ENCODE results near the gene DPP9. TPM values are rescaled to one million over a fixed set of nuclear protein-coding genes. Genes with fewer than 3 reads are reported as not detected.
"Not testable (repeated sequence)": the region's sequence is repeated elsewhere in the genome, so short reads cannot be mapped to it uniquely, and the experiment has no call there.

DPP9 gene
- total RNA-seq, 1 donor from 2014 or later, result 111 TPM

- intact Hi-C loops (cut with micrococcal nuclease), result no loop called here
- Mint-ChIP-seq H3K4me1 (no peaks in the 10 kb centered on the region), H3K9me3 (no peaks in the 10 kb centered on the region), H3K36me3 (ENCODE audit: low read depth) (peaks cover 68% of the 10 kb centered on the region), H3K4me3 (no peak overlapping the region), H3K27me3 (no peaks in the 10 kb centered on the region), H3K27ac (no peak overlapping the region)
- DNase-seq, result no peak
- ChIA-PET CTCF (no interaction called here), POLR2A (interaction anchor here (0.7 kb wide), 1 partner anchor 1819 kb away, joined by 9 read pairs; no protein-coding TSS in a partner anchor)
- ATAC-seq (ENCODE audit: low read depth), result no peak
- no peak for TF ChIP-seq CTCF (IDR thresholded peaks at IDR 0.05)
These were observed 41.0 kb downstream of the DPP9 start for GRCh38 chr19:4682417-4683200.

DNA sequence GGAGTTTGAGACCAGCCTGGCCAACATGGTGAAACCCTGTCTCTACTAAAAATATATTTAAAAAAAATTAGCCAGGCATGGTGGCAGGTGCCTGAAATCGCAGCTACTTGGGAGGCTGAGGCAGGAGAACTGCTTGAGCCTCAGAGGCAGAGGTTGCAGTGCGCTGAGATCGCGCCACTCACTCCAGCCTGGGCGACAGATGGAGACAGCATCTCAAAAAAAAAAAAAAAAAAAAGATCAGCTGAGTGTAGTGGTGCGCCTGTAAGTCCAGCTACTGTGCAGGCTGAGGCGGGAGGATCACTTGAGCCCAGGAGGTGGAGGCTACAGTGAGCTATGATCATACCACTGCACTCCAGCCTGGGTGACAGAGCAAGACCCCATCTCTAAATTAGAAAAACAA, 43.6 kb downstream of the DPP9 start:
- H3K4me3 Mint-ChIP-seq; intact Hi-C loops (cut with micrococcal nuclease); CTCF ChIA-PET; H3K27ac Mint-ChIP-seq; H3K27me3 Mint-ChIP-seq; H3K9me3 Mint-ChIP-seq; H3K4me1 Mint-ChIP-seq; ATAC-seq (ENCODE audit: low read depth); DNase-seq: not testable (repeated sequence)
- H3K36me3 Mint-ChIP-seq (ENCODE audit: low read depth), result peaks cover 63% of the 10 kb centered on the region
- POLR2A ChIA-PET, result interaction anchor here (0.6 kb wide), 1 partner anchor 249 kb away, joined by 4 read pairs; no protein-coding TSS in a partner anchor

DNA sequence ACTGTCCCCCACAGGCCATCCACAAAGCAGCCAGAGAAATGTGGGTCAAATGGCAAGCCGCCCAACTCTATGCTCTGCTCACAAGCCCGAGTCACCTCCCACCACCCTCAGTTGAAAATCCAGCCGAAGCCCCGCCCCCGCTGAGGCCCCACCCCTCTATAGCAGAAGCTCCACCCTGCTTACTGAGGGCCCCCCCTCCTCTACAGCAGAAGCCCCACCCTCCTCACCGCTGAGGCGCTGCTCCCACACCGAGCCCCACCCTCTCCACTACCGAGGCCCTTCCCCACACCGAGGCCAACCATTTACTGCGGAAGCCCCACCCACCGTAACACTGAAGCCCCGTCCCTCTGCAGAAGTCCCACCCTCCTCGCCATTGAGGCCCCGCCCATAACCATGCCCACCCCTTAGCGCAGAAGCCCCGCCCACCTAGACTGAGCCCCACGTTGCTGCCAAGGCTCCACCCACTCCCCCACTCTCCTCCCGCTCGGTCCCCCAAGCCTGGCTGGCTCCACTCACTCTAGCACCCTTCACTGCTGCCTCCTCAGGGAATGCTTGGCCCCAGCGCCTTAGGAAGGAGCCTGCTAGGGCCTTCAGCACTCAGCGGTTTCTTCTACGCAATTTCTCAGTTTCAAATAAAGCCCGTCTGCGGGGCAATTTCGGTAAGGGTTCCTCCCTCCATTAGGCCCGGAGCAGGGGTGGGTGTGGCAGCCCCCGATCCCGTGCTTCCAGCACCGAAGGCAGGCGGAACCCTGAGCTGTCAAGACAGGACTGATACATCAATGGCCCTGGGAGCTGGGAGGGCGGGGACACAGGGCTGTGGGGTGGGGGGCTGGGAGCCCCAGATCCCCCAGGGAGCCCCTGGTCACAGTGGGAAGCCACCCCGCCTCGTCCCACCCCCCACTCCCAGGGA, 44.5 kb downstream of the DPP9 start:
- Mint-ChIP-seq H3K4me1 (no peaks in the 10 kb centered on the region), H3K27me3 (no peaks in the 10 kb centered on the region), H3K27ac (no peak overlapping the region), H3K36me3 (ENCODE audit: low read depth) (peaks cover 60% of the 10 kb centered on the region), H3K4me3 (no peak overlapping the region), H3K9me3 (no peaks in the 10 kb centered on the region)
- intact Hi-C loops (cut with micrococcal nuclease), result no loop called here
- POLR2A ChIA-PET, result no interaction called here
- DNase-seq (no peak), ATAC-seq (ENCODE audit: low read depth) (peak; percentile 59)
- CTCF ChIA-PET, result no interaction called here
- TF ChIP-seq CTCF (IDR thresholded peaks at IDR 0.05), result no peak

- H3K9me3 Mint-ChIP-seq, result no peaks in the 10 kb centered on the region
- H3K4me1 Mint-ChIP-seq, result no peaks in the 10 kb centered on the region
- no peaks in the 10 kb centered on the region for H3K27me3 Mint-ChIP-seq
- TF ChIP-seq CTCF (IDR thresholded peaks at IDR 0.05), result no peak
- ChIA-PET CTCF (interaction anchor here (0.7 kb wide), 1 partner anchor 41 kb away, joined by 3 read pairs; no protein-coding TSS in a partner anchor), POLR2A (no interaction called here)
- H3K27ac Mint-ChIP-seq, result no peak overlapping the region
- no peak for DNase-seq
- no peak overlapping the region for H3K4me3 Mint-ChIP-seq
- intact Hi-C loops (cut with micrococcal nuclease), result no loop called here
- ATAC-seq (ENCODE audit: low read depth), result no peak
- H3K36me3 Mint-ChIP-seq (ENCODE audit: low read depth), result peaks cover 50% of the 10 kb centered on the region
These were observed 46.5 kb downstream of the DPP9 start for GRCh38 chr19:4676955-4677731.

GRCh38 chr19:4675346-4675745, 48.3 kb downstream of the DPP9 start:
- CTCF ChIA-PET, result no interaction called here
- DNase-seq (no peak), ATAC-seq (ENCODE audit: low read depth) (no peak)
- Mint-ChIP-seq H3K36me3 (ENCODE audit: low read depth) (peaks cover 44% of the 10 kb centered on the region), H3K27me3 (no peaks in the 10 kb centered on the region), H3K27ac (no peak overlapping the region), H3K4me1 (no peaks in the 10 kb centered on the region), H3K4me3 (no peak overlapping the region), H3K9me3 (no peaks in the 10 kb centered on the region)
- intact Hi-C loops (cut with micrococcal nuclease), result no loop called here
- TF ChIP-seq CTCF (IDR thresholded peaks at IDR 0.05), result no peak
- POLR2A ChIA-PET, result no interaction called here

Measured in activated B cell treated with CpG ODN at 0.5 μM for 24 hours (primary cell).